B cell (primary cell): ENCODE data around the gene ATP6V1C2.

Experiments used
- CTCF ChIP-seq: fragments of 200-600 bp; IDR thresholded peaks from one replicate; pipeline ENCODE4 v1.8.0; 2022; ENCODE audit warnings: antibody characterized with exemption, mild to moderate bottlenecking
- EZH2 ChIP-seq: IDR thresholded peaks from 2 replicates; pipeline ENCODE4 v1.6.1; 2012; ENCODE audit warnings: borderline replicate concordance, low read depth, mild to moderate bottlenecking, moderate library complexity, low read length; ENCODE audit not compliant: insufficient read depth, poor library complexity, severe bottlenecking

- no peak for TF ChIP-seq CTCF
- TF ChIP-seq EZH2: no peak
Observed at GRCh38 chr2:10741139-10741538, 19.7 kb downstream of the ATP6V1C2 start.
